OCI-LY1 (cell line): Measurements from ENCODE around the gene MYZAP.

ENCODE experiments used
- EZH2 ChIP-seq: fragments of 200-600 bp; sonication (generic), shearing (Covaris generic); IDR thresholded peaks from 2 replicates; pipeline ENCODE4 v1.8.0; 2017; ENCODE audit warnings: borderline replicate concordance, mixed run types, mild to moderate bottlenecking, antibody characterized with exemption, low read length, moderate library complexity, mixed read lengths
- TF ChIP-seq, protein P1 (sequence below): fragments of 200-600 bp; sonication (generic), shearing (Covaris generic); IDR thresholded peaks from 2 replicates; pipeline ENCODE4 v1.5.1; 2017; ENCODE audit warnings: mild to moderate bottlenecking, antibody characterized with exemption, low read length, moderate library complexity, mixed read lengths

- TF ChIP-seq EZH2 = no peak
- TF ChIP-seq, protein P1, sequence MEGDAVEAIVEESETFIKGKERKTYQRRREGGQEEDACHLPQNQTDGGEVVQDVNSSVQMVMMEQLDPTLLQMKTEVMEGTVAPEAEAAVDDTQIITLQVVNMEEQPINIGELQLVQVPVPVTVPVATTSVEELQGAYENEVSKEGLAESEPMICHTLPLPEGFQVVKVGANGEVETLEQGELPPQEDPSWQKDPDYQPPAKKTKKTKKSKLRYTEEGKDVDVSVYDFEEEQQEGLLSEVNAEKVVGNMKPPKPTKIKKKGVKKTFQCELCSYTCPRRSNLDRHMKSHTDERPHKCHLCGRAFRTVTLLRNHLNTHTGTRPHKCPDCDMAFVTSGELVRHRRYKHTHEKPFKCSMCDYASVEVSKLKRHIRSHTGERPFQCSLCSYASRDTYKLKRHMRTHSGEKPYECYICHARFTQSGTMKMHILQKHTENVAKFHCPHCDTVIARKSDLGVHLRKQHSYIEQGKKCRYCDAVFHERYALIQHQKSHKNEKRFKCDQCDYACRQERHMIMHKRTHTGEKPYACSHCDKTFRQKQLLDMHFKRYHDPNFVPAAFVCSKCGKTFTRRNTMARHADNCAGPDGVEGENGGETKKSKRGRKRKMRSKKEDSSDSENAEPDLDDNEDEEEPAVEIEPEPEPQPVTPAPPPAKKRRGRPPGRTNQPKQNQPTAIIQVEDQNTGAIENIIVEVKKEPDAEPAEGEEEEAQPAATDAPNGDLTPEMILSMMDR = no peak
Measured at GRCh38 chr15:57665939-57666338, 74.2 kb downstream of the MYZAP start.
